Muscle of arm (tissue), 12 donors: ENCODE measurements around the gene NAA15. TPM values are rescaled to one million over a fixed set of nuclear protein-coding genes. Genes with fewer than 3 reads are reported as not detected.
A peak's percentile ranks its signal among the peaks of the same experiment; 100 is the strongest.
"Not testable (repeated sequence)": the region's sequence is repeated elsewhere in the genome, so short reads cannot be mapped to it uniquely, and the experiment has no call there.

Source experiments
- DNase-seq: peaks from one replicate; pipeline ENCODE4 v3.0.0-alpha.2; 2013
- polyA plus RNA-seq, 12 donors: library from polyadenylated mRNA; unstranded; fragments of 120-200 nt; gene quantifications; one replicate each; pipeline ENCODE4 v1.2.1, GENCODE V29; 2013; ENCODE audit not compliant: insufficient read length in 12 of 12

Gene NAA15
- polyA plus RNA-seq, 12 donors: 24.7 to 200 (median 31.1) TPM

DNA sequence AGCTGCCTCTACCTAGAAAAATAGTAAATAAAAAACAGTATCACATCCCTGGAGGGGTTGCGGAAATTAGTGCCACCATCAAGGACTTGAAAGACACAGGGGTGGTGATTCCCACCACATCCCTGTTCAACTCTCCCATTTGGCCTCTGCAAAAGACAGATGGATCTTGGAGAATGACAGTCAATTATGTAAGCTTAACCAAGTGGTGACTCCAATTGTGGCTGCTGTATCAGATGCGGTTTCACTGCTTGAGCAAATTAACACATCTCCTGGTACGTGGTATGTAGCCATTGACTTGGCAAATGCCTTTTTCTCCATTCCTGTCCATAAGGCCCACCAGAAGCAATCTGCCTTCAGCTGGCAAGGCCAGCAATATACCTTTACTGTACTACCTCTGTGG lies 143.6 kb downstream of the NAA15 start:
- not testable (repeated sequence) for DNase-seq

DNA sequence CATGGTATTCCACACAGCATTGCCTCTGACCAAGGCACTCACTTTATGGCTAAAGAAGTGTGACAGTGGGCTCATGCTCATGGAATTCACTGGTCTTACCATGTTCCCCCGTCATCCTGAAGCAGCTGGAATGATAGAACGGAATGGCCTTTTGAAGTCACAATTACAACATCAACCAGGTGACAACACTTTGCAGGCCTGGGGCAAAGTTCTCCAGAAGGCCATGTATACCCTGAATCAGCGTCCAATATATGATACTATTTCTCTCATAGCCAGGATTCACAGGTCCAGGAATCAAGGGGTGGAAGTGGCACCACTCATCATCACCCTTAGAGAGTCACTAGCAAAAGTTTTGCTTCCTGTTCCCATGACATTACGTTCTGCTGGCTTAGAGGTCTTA lies 145.8 kb downstream of the NAA15 start:
- DNase-seq: not testable (repeated sequence)

DNA sequence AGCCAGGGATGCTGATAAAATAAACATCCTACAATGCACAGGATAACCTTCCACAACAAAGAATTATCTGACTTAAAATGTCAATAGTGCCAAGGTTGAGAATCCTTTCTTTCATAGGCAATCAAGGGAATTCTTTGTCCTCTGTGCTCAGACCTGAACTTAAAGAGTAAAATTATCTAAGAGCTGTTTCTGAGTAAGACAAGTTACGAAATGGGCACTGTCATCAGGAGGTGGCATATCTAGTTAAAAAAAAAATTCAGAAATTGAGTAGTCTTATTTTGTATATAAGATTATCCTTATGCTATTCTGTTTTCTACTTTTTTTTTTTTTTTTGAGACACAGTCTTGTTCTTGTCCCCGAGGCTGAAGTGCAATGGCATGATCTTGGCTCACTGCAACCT lies 149.3 kb downstream of the NAA15 start:
- DNase-seq: no peak

DNA sequence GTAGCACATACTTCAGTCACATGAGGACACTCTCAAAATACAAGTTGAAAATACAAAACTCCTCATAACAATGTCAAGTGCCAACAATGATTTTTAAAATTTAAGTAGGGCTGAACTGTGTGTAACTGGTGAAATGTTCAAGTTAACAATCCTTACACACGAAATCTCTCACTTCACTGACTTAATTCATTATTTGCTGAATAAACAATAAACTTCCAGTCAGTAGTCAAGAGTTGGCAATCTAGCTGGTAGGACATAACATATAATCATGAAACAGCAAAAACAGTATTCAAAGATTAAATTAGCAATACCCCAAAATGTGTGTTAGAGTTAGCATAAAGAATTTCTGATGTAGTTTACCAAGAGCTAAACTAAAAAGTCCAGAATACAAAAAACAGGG lies 150.7 kb downstream of the NAA15 start:
- DNase-seq: no peak

DNA sequence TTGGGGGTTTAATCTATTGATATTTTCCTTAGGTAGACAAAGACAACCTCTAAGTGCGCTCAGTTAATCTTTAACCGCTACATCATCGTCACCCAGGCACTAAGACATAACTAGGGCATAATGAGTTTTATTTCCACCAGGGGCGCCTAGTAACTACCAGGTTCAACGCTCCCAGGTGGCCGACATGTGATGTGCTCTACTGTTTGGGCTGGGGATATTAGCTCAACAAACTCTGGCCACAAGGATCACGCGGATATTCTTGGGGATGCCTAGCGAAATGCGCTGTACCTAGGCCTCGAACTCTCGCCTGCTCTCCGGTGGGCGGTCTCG lies 151.7 kb downstream of the NAA15 start:
- no peak for DNase-seq

DNA sequence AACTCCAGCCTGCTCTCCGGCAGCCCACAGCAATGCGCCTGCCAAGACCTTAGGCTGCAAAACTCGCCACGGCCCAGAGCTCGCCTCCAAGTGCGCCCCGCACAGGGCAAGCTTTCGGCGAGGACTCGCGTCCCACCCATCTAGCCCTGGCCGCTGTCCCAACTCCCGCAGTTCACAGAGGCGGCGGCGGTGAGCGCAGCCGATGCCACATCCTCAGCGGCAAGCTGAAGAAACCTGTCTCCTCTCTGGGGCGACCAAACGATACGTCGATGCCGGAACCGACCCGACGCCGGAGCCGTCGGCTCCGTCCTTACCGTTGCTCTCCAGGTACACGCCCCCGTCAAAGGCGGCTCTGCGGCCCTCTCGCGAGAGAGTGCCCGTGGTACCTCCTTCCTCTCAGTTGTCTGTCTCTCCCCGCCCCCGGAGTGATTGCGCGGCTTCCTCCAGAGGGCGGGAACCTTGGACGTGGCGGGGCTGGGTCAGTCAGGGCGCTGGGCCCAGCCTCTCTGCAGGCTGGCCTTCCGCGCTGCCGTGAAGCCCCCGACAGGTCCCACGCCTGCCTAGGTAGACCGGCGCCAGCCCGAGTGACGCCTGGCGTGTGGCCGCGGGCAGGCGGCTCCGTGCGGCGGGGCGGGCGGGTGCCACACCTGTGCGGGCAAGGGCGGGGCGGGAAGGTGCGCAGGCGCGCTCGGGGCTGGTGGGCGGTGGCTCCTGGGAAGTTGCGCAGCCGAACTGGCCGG lies 152.2 kb downstream of the NAA15 start:
- peak; percentile 97 for DNase-seq

DNA sequence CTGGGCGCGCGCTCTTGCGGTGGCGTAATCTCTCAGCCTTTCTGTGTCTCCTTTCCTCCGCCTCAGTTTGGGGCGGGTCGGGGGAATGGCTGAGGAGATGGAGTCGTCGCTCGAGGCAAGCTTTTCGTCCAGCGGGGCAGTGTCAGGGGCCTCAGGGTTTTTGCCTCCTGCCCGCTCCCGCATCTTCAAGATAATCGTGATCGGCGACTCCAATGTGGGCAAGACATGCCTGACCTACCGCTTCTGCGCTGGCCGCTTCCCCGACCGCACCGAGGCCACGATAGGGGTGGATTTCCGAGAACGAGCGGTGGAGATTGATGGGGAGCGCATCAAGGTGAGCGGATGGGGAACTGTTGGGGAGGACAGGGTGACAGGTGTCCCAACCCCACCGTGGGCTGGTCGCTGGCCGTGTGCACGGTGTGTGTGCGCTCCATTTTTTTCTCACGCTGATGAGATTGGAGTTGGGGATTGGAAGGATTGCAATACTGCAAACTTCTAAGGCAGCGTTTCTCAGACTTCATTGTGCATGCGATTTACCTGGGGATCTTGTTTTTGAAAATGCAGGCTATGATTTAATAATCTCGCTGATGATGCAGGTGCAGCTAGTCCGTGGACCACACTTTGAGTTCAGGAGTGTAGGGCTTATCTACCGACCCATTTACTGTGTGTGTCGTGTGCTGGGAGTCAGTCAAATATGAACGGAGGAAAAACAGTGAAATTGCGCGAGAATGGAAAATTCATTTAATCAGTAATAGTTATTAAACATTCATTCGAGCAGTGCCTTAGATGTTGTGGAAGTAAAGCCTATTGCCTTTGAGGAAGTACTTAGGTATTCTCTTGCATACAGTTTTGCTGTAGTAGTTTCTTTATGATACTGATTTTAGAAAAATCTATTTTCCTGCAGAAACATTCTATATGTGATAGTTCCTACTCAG lies 153.1 kb downstream of the NAA15 start, which contains the start of gene RAB33B:
Gene RAB33B, plus strand, starts transcription at position 11 of the 935 bp plus-strand sequence. Its CDS starts 75 bp downstream, at position 86.
- peak; percentile 93 for DNase-seq

- no peak for DNase-seq
These were observed 153.8 kb downstream of the NAA15 start for GRCh38 chr4:139455126-139455538.

DNA sequence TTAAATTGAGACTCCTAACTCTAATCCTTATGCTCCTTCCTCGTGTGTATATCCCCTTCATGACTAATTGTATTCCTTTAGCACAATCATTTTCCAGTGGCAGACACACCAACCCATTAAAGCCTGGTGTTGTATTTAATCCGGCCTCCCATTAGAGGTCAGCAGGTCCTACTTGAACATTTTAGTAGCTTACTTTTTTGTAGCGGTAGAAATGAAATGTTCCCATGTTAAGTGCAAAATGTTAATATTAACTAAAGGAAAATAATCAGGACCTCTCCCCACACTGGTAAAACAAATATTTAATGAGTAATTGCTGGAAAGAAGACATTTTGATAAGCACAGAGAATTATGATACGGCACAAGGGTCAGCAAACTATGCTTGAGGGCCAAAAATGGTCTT lies 156.0 kb downstream of the NAA15 start:
- no peak for DNase-seq

- DNase-seq: no peak
These were observed 157.2 kb downstream of the NAA15 start for GRCh38 chr4:139458543-139458942.

DNA sequence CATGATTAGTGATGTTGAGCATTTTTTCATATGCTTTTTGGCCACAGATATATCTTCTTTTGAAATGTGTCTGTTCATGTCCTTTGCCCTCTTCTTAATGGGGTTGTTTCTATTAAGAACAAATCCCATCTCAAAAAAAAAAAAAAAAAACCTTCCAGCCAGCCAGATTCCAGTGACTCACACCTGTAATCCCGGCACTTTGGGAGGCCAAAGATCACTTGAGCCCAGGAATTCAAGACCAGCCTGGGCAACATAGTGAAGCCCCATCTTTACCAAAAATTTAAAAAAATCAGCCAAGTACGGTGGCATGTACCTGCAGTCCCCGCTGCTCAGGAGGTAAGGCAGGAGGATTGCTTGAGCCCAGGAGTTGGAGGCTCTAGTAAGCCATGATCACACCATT lies 157.7 kb downstream of the NAA15 start:
- DNase-seq: no peak

DNA sequence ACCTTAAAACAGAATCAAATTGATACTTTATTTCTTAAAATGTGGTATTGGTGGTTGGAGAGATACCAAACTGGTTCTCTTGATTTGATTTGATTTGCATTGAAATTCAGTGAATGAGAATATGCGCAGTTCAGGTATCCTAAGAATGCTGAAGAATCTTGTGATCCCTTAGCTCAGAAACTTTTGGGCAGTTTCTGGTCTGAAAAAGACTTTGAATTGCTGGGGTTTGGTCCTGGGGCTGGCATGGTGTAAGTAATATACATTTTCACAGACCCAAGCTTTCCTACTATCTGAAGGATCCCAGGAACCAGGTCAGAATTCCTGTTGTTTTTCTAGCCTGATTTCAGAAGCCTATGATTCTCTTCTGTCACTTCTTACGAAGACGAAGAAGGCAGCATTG lies 159.3 kb downstream of the NAA15 start:
- no peak for DNase-seq

DNA sequence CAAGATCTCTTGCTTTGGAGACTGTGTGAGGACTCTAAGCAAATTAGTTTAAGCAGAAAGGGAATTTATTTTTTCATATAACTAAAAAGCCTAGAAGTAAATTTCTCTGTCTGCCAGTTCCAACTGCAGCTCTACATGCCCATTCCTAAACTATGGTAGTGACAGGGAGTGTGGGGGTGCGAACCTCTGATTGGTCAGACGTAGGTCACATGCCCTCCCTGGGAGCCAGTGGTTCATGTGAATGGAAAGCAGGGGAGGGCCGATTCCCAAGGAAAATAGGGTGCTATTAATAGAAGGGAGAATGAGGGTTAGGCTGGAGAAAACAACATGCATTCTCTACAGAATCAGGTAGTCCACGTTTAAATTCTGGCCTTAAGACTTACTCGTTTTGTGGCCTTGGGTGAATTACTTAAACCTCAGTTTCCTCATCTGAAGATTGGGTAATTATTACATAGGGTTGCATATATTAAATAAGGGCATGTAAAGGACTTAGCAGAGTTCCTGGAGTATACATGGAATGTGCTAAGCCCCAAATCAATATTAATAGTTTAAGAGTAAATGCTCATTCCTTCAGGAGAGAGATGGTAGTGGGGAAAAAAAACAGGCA lies 159.8 kb downstream of the NAA15 start:
- no peak for DNase-seq

- DNase-seq: not testable (repeated sequence)
These were observed 163.2 kb downstream of the NAA15 start for GRCh38 chr4:139464512-139464911.

DNA sequence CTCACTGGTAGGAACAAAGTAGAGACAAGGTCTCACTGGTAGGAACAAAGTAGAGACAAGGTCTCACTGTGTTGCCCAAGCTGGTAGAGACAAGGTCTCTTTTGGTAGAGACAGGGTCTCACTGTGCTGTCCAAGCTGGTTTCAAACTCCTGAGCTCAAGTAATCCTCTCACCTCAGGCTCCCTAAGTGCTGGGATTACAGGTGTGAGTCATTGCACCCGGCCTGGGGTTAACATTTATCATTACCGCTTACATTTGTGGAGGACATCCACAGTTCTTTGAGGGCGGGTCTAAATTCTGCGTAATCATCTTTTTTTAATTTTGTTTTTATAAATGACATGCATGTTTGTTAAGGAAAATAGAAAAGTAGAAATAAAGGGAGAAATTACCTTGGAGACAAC lies 164.6 kb downstream of the NAA15 start:
- no peak for DNase-seq

- DNase-seq: not testable (repeated sequence)
These were observed 167.5 kb downstream of the NAA15 start for GRCh38 chr4:139468756-139469155.

DNA sequence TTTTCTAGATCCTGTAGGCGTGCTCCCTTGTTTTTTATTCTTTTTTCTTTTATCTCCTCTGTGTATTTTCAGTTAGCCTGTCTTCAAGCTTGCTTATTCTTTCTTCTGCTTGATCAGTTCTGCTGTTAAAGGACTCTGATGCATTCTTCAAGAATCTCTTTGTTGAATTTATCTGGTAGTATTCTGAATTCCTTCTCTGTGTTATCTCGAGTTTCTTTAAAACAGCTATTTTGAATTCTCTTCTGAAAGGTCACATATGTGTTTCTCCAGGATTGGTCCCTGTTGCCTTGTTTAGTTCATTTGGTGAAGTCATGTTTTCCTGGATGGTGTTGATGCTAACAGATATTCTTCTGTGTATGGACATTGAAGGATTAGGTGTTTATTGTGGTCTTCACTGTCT lies 167.9 kb downstream of the NAA15 start:
- no peak for DNase-seq

Other genes with a start within 250 kb of the NAA15 start
- 10 to 100 TPM in 11 of 12 donors, not detected in 1; 41.1 to 66.7 (median 52.9) TPM for gene ELF2, start 124.3 kb upstream of the NAA15 start, polyA plus RNA-seq
- gene MGARP, start 21.3 kb upstream of the NAA15 start, polyA plus RNA-seq: under 1 TPM in 9 of 12 donors, not detected in 3; 0.20 to 0.80 (median 0.42) TPM
- gene NDUFC1, start 972 bp downstream of the NAA15 start, polyA plus RNA-seq: 10 to 100 TPM in 11 of 12 donors, not detected in 1; 51.1 to 71.0 (median 57.9) TPM
- 10 to 100 TPM in 7 of 12 donors, 1 to 10 TPM in 4, not detected in 1; 6.7 to 13.8 (median 10.3) TPM for gene RAB33B, start 152.6 kb downstream of the NAA15 start, polyA plus RNA-seq